Suprapubic skin (tissue), 4 donors: ENCODE measurements around the gene SLAIN2. TPM values are rescaled to one million over a fixed set of nuclear protein-coding genes. Genes with fewer than 3 reads are reported as not detected.

ENCODE experiments used
- DNase-seq, 2 donors: peaks; one replicate each; pipeline ENCODE4 v3.0.0-alpha.2; 2019; ENCODE audit warnings: low spot score in 2 of 2
- H3K27ac ChIP-seq: fragments of 200-600 bp; sonication (generic); one replicate; pipeline ENCODE4 v1.5.1; 2019
- H3K27me3 ChIP-seq: fragments of 200-600 bp; sonication (generic); one replicate; pipeline ENCODE4 v1.5.1; 2019
- H3K36me3 ChIP-seq: fragments of 200-600 bp; sonication (generic); one replicate; pipeline ENCODE4 v1.5.1; 2019
- H3K4me1 ChIP-seq: fragments of 200-600 bp; sonication (generic); one replicate; pipeline ENCODE4 v1.5.1; 2019
- H3K4me3 ChIP-seq: fragments of 200-600 bp; sonication (generic); one replicate; pipeline ENCODE4 v1.5.1; 2019; ENCODE audit warnings: mild to moderate bottlenecking
- H3K9me3 ChIP-seq: fragments of 200-600 bp; sonication (generic); one replicate; pipeline ENCODE4 v1.5.1; 2019
- CTCF ChIP-seq, 2 donors: fragments of 200-600 bp in 1 of 2; fragments of 450-650 bp in 1 of 2; sonication (generic) in 1 of 2; IDR thresholded peaks; one replicate each; pipeline ENCODE4 v1.5.1; 2016 to 2019; ENCODE audit warnings: antibody characterized with exemption in 2 of 2, mild to moderate bottlenecking in 1 of 2, moderate library complexity in 1 of 2
- EP300 ChIP-seq: sonication (generic); formaldehyde crosslinking; IDR thresholded peaks from one replicate; pipeline ENCODE4 v1.6.1; 2017; ENCODE audit warnings: antibody characterized with exemption
- POLR2A ChIP-seq, 2 donors: fragments of 450-650 bp; IDR thresholded peaks; one replicate each; pipeline ENCODE4 v1.6.1; 2017; ENCODE audit warnings: antibody characterized with exemption in 2 of 2, mild to moderate bottlenecking in 2 of 2, moderate library complexity in 2 of 2
- POLR2AphosphoS5 ChIP-seq, 3 donors: sonication (generic); formaldehyde crosslinking; IDR thresholded peaks; one replicate each; pipeline ENCODE4 v1.6.1; 2017; ENCODE audit warnings: antibody characterized with exemption in 3 of 3
- WGBS: methylation state at CpG from one replicate; pipeline ENCODE4 v1.1.5; 2018; 5-methylcytosine and 5-hydroxymethylcytosine counted together
- total RNA-seq, 4 donors: library from RNA; depleted of rRNA; stranded (reverse); fragments of >200 nt; gene quantifications; one replicate each; pipeline ENCODE4 v1.1.0, GENCODE V29; 2016

The SLAIN2 gene
- total RNA-seq, 4 donors from 2014 or later = 84.7 to 167 (median 147) TPM

GRCh38 chr4:48380583-48381167 is 39.3 kb downstream of the SLAIN2 start:
- H3K36me3 ChIP-seq = peaks cover 13% of the 10 kb centered on the region
- H3K27ac ChIP-seq = no peak overlapping the region
- H3K4me1 ChIP-seq = peaks cover 17% of the 10 kb centered on the region
- WGBS = 52% methylated on average over 1 of the region's 1 CpG
- no peaks in the 10 kb centered on the region for H3K9me3 ChIP-seq
- no peaks in the 10 kb centered on the region for H3K27me3 ChIP-seq
- no peak overlapping the region for H3K4me3 ChIP-seq
- no peak for DNase-seq
- TF ChIP-seq POLR2A (IDR thresholded peaks at IDR 0.05) = no peak
- no peak for TF ChIP-seq CTCF (IDR thresholded peaks at IDR 0.05)
- no peak for TF ChIP-seq EP300
- no peak for TF ChIP-seq POLR2AphosphoS5 (IDR thresholded peaks at IDR 0.05)

- H3K27ac ChIP-seq = no peak overlapping the region
- no peak overlapping the region for H3K4me3 ChIP-seq
- 60% methylated on average over 2 of the region's 2 CpGs for WGBS
- H3K4me1 ChIP-seq = peaks cover 10% of the 10 kb centered on the region
- DNase-seq = no peak
- H3K27me3 ChIP-seq = no peaks in the 10 kb centered on the region
- H3K9me3 ChIP-seq = no peaks in the 10 kb centered on the region
- peaks cover 22% of the 10 kb centered on the region for H3K36me3 ChIP-seq
- no peak for TF ChIP-seq EP300
- no peak for TF ChIP-seq POLR2A (IDR thresholded peaks at IDR 0.05)
- TF ChIP-seq CTCF (IDR thresholded peaks at IDR 0.05) = no peak
- TF ChIP-seq POLR2AphosphoS5 (IDR thresholded peaks at IDR 0.05) = no peak
These were observed 47.3 kb downstream of the SLAIN2 start for GRCh38 chr4:48388525-48389154.

GRCh38 chr4:48396043-48396442 is 54.7 kb downstream of the SLAIN2 start:
- no peaks in the 10 kb centered on the region for H3K4me1 ChIP-seq
- no peak overlapping the region for H3K27ac ChIP-seq
- peaks cover 23% of the 10 kb centered on the region for H3K36me3 ChIP-seq
- WGBS = 87% methylated on average over 1 of the region's 1 CpG
- H3K4me3 ChIP-seq = no peak overlapping the region
- no peak for DNase-seq
- H3K9me3 ChIP-seq = no peaks in the 10 kb centered on the region
- no peak for TF ChIP-seq POLR2AphosphoS5 (IDR thresholded peaks at IDR 0.05)
- TF ChIP-seq EP300 = no peak
- TF ChIP-seq POLR2A (IDR thresholded peaks at IDR 0.05) = no peak
- no peaks in the 10 kb centered on the region for H3K27me3 ChIP-seq

- peaks cover 28% of the 10 kb centered on the region for H3K36me3 ChIP-seq
- TF ChIP-seq EP300 (no peak), POLR2AphosphoS5 (IDR thresholded peaks at IDR 0.05) (no peak), CTCF (IDR thresholded peaks at IDR 0.05) (no peak), POLR2A (IDR thresholded peaks at IDR 0.05) (no peak)
- H3K4me3 ChIP-seq = no peak overlapping the region
- WGBS = 82% methylated on average over 6 of the region's 6 CpGs
- no peak overlapping the region for H3K27ac ChIP-seq
- no peaks in the 10 kb centered on the region for H3K27me3 ChIP-seq
- H3K9me3 ChIP-seq = no peaks in the 10 kb centered on the region
- DNase-seq = no peak
- H3K4me1 ChIP-seq = no peaks in the 10 kb centered on the region
These were observed 59.1 kb downstream of the SLAIN2 start for GRCh38 chr4:48400416-48400815.

- peak in 1 of 2 donors; percentile 68 for DNase-seq
- no peaks in the 10 kb centered on the region for H3K27me3 ChIP-seq
- WGBS = 91% methylated on average over 5 of the region's 5 CpGs
- peaks cover 16% of the 10 kb centered on the region for H3K36me3 ChIP-seq
- no peak overlapping the region for H3K4me3 ChIP-seq
- no peaks in the 10 kb centered on the region for H3K9me3 ChIP-seq
- TF ChIP-seq CTCF (IDR thresholded peaks at IDR 0.05) (no peak), POLR2AphosphoS5 (IDR thresholded peaks at IDR 0.05) (no peak), POLR2A (IDR thresholded peaks at IDR 0.05) (no peak), EP300 (no peak)
- no peak overlapping the region for H3K27ac ChIP-seq
- H3K4me1 ChIP-seq = no peaks in the 10 kb centered on the region
These were observed 62.0 kb downstream of the SLAIN2 start for GRCh38 chr4:48403358-48403757.
